ENCODE results near the gene KIAA1217. TPM values are rescaled to one million over a fixed set of nuclear protein-coding genes. Genes with fewer than 3 reads are reported as not detected.

KIAA1217 gene
- total RNA-seq, 3 donors from 2014 or later (not counting 1 experiment from before 2014, with no cell fraction given) = not detected

GRCh38 chr10:24467136-24467535 lies 258.2 kb downstream of the KIAA1217 start:
- H3K9me3 ChIP-seq (ENCODE audit: control insufficient read depth, insufficient read depth, low read length) = no peaks in the 10 kb centered on the region
- Mint-ChIP-seq H3K36me3 (no peaks in the 10 kb centered on the region), H3K27me3 (ENCODE audit: low read depth in 2 of 2) (no peaks in the 10 kb centered on the region), H3K4me1 (peaks cover 5 to 7% of the 10 kb centered on the region in 2 donors), H3K27ac (no peak overlapping the region), H3K4me3 (no peak overlapping the region), H3K9me3 (no peaks in the 10 kb centered on the region)
- no peak overlapping the region for H3K27ac ChIP-seq (ENCODE audit: low read length)
- DNase-seq = no peak
- H3K4me3 ChIP-seq (ENCODE audit: low read length) = no peak overlapping the region
- TF ChIP-seq CTCF (IDR thresholded peaks at IDR 0.05) = no peak
- no peaks in the 10 kb centered on the region for H3K36me3 ChIP-seq (ENCODE audit: control insufficient read depth, insufficient read depth, low read length)
- intact Hi-C loops (cut with micrococcal nuclease) = no loop called here
- WGBS (ENCODE audit: insufficient coverage) = 100% methylated on average over 1 of the region's 1 CpG
- H3K27me3 ChIP-seq (ENCODE audit: control insufficient read depth, insufficient read depth, low read length) = no peaks in the 10 kb centered on the region
- H3K4me1 ChIP-seq (ENCODE audit: control insufficient read depth, insufficient read depth, low read length) = no peaks in the 10 kb centered on the region
- ATAC-seq = no peak

DNA sequence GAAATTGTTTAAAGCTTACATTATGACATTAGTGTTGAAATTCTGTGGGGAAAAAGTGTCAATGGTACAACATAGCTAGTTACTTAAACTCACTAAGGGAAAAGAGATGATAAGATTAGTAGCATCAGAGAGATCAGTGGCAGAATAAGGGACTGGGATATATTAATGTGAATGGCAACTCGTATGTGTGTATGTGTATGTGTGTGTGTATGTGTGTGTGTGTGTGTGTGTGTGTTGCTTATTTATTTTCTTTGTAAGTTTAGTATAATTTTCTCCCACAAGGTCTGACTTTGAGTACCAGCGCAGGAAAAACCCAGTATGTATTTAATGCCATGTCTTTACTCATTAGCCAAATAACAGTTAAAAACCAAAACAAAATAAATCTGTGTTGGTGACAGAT lies 258.7 kb downstream of the KIAA1217 start:
- no peak for TF ChIP-seq CTCF (IDR thresholded peaks at IDR 0.05)
- Mint-ChIP-seq H3K36me3 (no peaks in the 10 kb centered on the region), H3K9me3 (no peaks in the 10 kb centered on the region), H3K4me3 (no peak overlapping the region), H3K27me3 (ENCODE audit: low read depth in 2 of 2) (no peaks in the 10 kb centered on the region), H3K4me1 (peaks cover 5 to 7% of the 10 kb centered on the region in 2 donors), H3K27ac (no peak overlapping the region)
- no peaks in the 10 kb centered on the region for H3K27me3 ChIP-seq (ENCODE audit: control insufficient read depth, insufficient read depth, low read length)
- 53% methylated on average over 1 of the region's 2 CpGs for WGBS (ENCODE audit: insufficient coverage)
- H3K4me3 ChIP-seq (ENCODE audit: low read length) = no peak overlapping the region
- H3K9me3 ChIP-seq (ENCODE audit: control insufficient read depth, insufficient read depth, low read length) = no peaks in the 10 kb centered on the region
- ATAC-seq (no peak), DNase-seq (no peak)
- H3K27ac ChIP-seq (ENCODE audit: low read length) = no peak overlapping the region
- no peaks in the 10 kb centered on the region for H3K4me1 ChIP-seq (ENCODE audit: control insufficient read depth, insufficient read depth, low read length)
- no peaks in the 10 kb centered on the region for H3K36me3 ChIP-seq (ENCODE audit: control insufficient read depth, insufficient read depth, low read length)
- intact Hi-C loops (cut with micrococcal nuclease) = no loop called here

- H3K4me3 Mint-ChIP-seq = no peak overlapping the region
- H3K27me3 ChIP-seq (ENCODE audit: control insufficient read depth, insufficient read depth, low read length) = no peaks in the 10 kb centered on the region
- H3K27ac Mint-ChIP-seq = no peak overlapping the region
- H3K27ac ChIP-seq (ENCODE audit: low read length) = no peak overlapping the region
- H3K36me3 ChIP-seq (ENCODE audit: control insufficient read depth, insufficient read depth, low read length) = no peaks in the 10 kb centered on the region
- WGBS (ENCODE audit: insufficient coverage) = 89% methylated on average over 6 of the region's 6 CpGs
- no peaks in the 10 kb centered on the region for H3K9me3 ChIP-seq (ENCODE audit: control insufficient read depth, insufficient read depth, low read length)
- DNase-seq (no peak), ATAC-seq (no peak)
- H3K9me3 Mint-ChIP-seq = no peaks in the 10 kb centered on the region
- no peaks in the 10 kb centered on the region for H3K4me1 ChIP-seq (ENCODE audit: control insufficient read depth, insufficient read depth, low read length)
- H3K27me3 Mint-ChIP-seq (ENCODE audit: low read depth in 2 of 2) = no peaks in the 10 kb centered on the region
- intact Hi-C loops (cut with micrococcal nuclease) = no loop called here
- TF ChIP-seq CTCF (IDR thresholded peaks at IDR 0.05) = no peak
- H3K4me1 Mint-ChIP-seq = peaks cover 5 to 7% of the 10 kb centered on the region in 2 donors
- H3K4me3 ChIP-seq (ENCODE audit: low read length) = no peak overlapping the region
- H3K36me3 Mint-ChIP-seq = no peaks in the 10 kb centered on the region
These were observed 259.4 kb downstream of the KIAA1217 start for GRCh38 chr10:24468281-24468751.

GRCh38 chr10:24469993-24470392 lies 261.1 kb downstream of the KIAA1217 start:
- Mint-ChIP-seq H3K27me3 (ENCODE audit: low read depth in 2 of 2) (no peaks in the 10 kb centered on the region), H3K4me1 (no peaks in the 10 kb centered on the region), H3K27ac (no peak overlapping the region), H3K4me3 (no peak overlapping the region), H3K9me3 (no peaks in the 10 kb centered on the region), H3K36me3 (no peaks in the 10 kb centered on the region)
- ATAC-seq (no peak), DNase-seq (no peak)
- Histone ChIP-seq H3K4me1 (ENCODE audit: control insufficient read depth, insufficient read depth, low read length) (no peaks in the 10 kb centered on the region), H3K27ac (ENCODE audit: low read length) (no peak overlapping the region), H3K9me3 (ENCODE audit: control insufficient read depth, insufficient read depth, low read length) (no peaks in the 10 kb centered on the region), H3K36me3 (ENCODE audit: control insufficient read depth, insufficient read depth, low read length) (no peaks in the 10 kb centered on the region), H3K27me3 (ENCODE audit: control insufficient read depth, insufficient read depth, low read length) (no peaks in the 10 kb centered on the region), H3K4me3 (ENCODE audit: low read length) (no peak overlapping the region)
- 95% methylated on average over 8 of the region's 8 CpGs for WGBS (ENCODE audit: insufficient coverage)
- no peak for TF ChIP-seq CTCF (IDR thresholded peaks at IDR 0.05)
- intact Hi-C loops (cut with micrococcal nuclease) = no loop called here
